ENCODE measurements around the gene PTP4A2. TPM values are rescaled to one million over a fixed set of nuclear protein-coding genes. Genes with fewer than 3 reads are reported as not detected.

PTP4A2 gene
- total and polyA plus RNA-seq, 10 of the 15 experiments (the other 5 are each of a cell fraction or from before 2014, with no cell fraction given): 180 to 909 (median 375) TPM

GRCh38 chr1:31959521-31960340 is 21.6 kb upstream of the PTP4A2 start:
- Histone ChIP-seq H2AFZ (ENCODE audit: control insufficient read depth, low read depth, low read length) (peak overlapping the region; percentile 4; the same call in 1 of the 2 replicates), H4K20me1 (ENCODE audit: control insufficient read depth, insufficient read depth) (no peaks in the 10 kb centered on the region), H3K4me3 (no peak overlapping the region), H3K27me3 (replicated peaks in 1 of 2; ENCODE audit: control insufficient read depth in 2 of 2, insufficient read depth in 2 of 2, low read length in 1 of 2) (no peaks in the 10 kb centered on the region), H3K27ac (ENCODE audit: control insufficient read depth, insufficient read depth) (peak overlapping the region; percentile 41), H3K4me2 (ENCODE audit: control insufficient read depth, insufficient read depth) (no peak overlapping the region), H3K4me1 (ENCODE audit: control insufficient read depth, insufficient read depth, low read length) (peaks cover 83% of the 10 kb centered on the region), H3K79me2 (ENCODE audit: control insufficient read depth, insufficient read depth, low read length) (peaks cover 16% of the 10 kb centered on the region), H3K9me3 (replicated peaks; ENCODE audit: control insufficient read depth, insufficient read depth, low read length) (no peaks in the 10 kb centered on the region), H3K36me3 (ENCODE audit: control insufficient read depth in 2 of 2, insufficient read depth in 2 of 2, low read length in 1 of 2) (no peaks in the 10 kb centered on the region), H3K9ac (ENCODE audit: control insufficient read depth, insufficient read depth, low read length) (no peak overlapping the region)
- FAIRE-seq (no peak), DNase-seq (ENCODE audit: low read depth, low spot score) (no peak), ATAC-seq (no peak)
- 91% methylated on average over 6 of the region's 6 CpGs for WGBS (ENCODE audit: insufficient coverage, insufficient replicate concordance, low lambda C conversion rate, missing lambda C conversion rate)
- CTCF ChIA-PET: interaction anchor here (3.1 to 16.3 kb wide), 4 partner anchors 20 to 144 kb away, joined by 12 to 565 read pairs (median 76); partner anchors contain the start of genes PTP4A2 and SPOCD1
- intact Hi-C loops (cut with micrococcal nuclease; ENCODE audit: unreplicated experiment) (loop anchor here (5.0 to 10.0 kb wide), 4 partner anchors 45 to 453 kb away; no protein-coding TSS in a partner anchor), in situ Hi-C loops (cut with MboI) (loop anchor here (5.0 kb wide), 1 partner anchor 142 kb away; the partner anchor contains the start of gene SPOCD1)
- TF ChIP-seq CHD4 (IDR thresholded peaks at IDR 0.05): no peak
- no peak for TF ChIP-seq ZNF622 (IDR thresholded peaks at IDR 0.05)
- TF ChIP-seq ZNF687 (IDR thresholded peaks at IDR 0.05): no peak
- TF ChIP-seq NFIC (IDR thresholded peaks at IDR 0.05; ENCODE audit: low read depth, low read length): no peak
- no peak for TF ChIP-seq EZH2 (IDR thresholded peaks at IDR 0.05; ENCODE audit: borderline replicate concordance, control insufficient read depth, low read depth, low read length)
- no peak for TF ChIP-seq KLF5 (IDR thresholded peaks at IDR 0.05; ENCODE audit: partially characterized antibody)
- TF ChIP-seq SPI1 (IDR thresholded peaks at IDR 0.05; ENCODE audit: borderline replicate concordance, insufficient read depth, low read depth, low read length): no peak
- TF ChIP-seq HDAC6 (IDR thresholded peaks at IDR 0.05; ENCODE audit: unreplicated experiment): no peak
- no peak for TF ChIP-seq RELA (IDR thresholded peaks at IDR 0.05; ENCODE audit: borderline replicate concordance, partially characterized antibody)
- TF ChIP-seq PKNOX1 (IDR thresholded peaks at IDR 0.05): no peak
- TF ChIP-seq SIN3A (IDR thresholded peaks at IDR 0.05; ENCODE audit: low read depth, low read length): no peak
- SMC1A ChIA-PET (ENCODE audit: uncharacterized antibody, unreplicated experiment): interaction anchor here (0.7 to 7.7 kb wide), 10 partner anchors 9 to 87 kb away, joined by 3 to 98 read pairs (median 15); partner anchors contain the start of gene PTP4A2
- no TSS peak for BruUV-seq (replicated peaks)
- POLR2A ChIA-PET: interaction anchor here (0.5 to 3.3 kb wide), 3 partner anchors 16 to 142 kb away, joined by 4 to 30 read pairs (median 8); partner anchors contain the start of gene PTP4A2
- RAD21 ChIA-PET (ENCODE audit: unreplicated experiment): interaction anchor here (1.3 to 6.7 kb wide), 4 partner anchors 18 to 98 kb away, joined by 4 to 157 read pairs (median 36); partner anchors contain the start of gene PTP4A2

Measured in GM12878 (cell line).